Measurements from ENCODE around the gene TSC1.

Gene TSC1

GRCh38 chr9:132985489-132985888 is 41.1 kb upstream of the TSC1 start:
- no peak overlapping the region for H3K4me3 ChIP-seq (ENCODE audit: low read length)
- peaks cover 3% of the 10 kb centered on the region; the same call in 1 of the 2 replicates for H3K27me3 ChIP-seq (ENCODE audit: insufficient read depth, low read length)
- H3K36me3 ChIP-seq (ENCODE audit: insufficient read depth, low read depth, low read length): no peaks in the 10 kb centered on the region
- no peaks in the 10 kb centered on the region for H3K9me3 ChIP-seq (ENCODE audit: insufficient read depth, low read depth, low read length)
- no peak overlapping the region for H3K27ac ChIP-seq (ENCODE audit: low read length)
- no peaks in the 10 kb centered on the region for H3K4me1 ChIP-seq (ENCODE audit: insufficient read depth, low read length)
- H3K9ac ChIP-seq (ENCODE audit: low read depth, low read length): no peak overlapping the region

- no peaks in the 10 kb centered on the region for H3K4me1 ChIP-seq (ENCODE audit: insufficient read depth, low read length)
- H3K9me3 ChIP-seq (ENCODE audit: insufficient read depth, low read depth, low read length): no peaks in the 10 kb centered on the region
- no peak overlapping the region for H3K4me3 ChIP-seq (ENCODE audit: low read length)
- no peaks in the 10 kb centered on the region for H3K36me3 ChIP-seq (ENCODE audit: insufficient read depth, low read depth, low read length)
- peaks cover 7% of the 10 kb centered on the region for H3K27me3 ChIP-seq (ENCODE audit: insufficient read depth, low read length)
- H3K9ac ChIP-seq (ENCODE audit: low read depth, low read length): no peak overlapping the region
- H3K27ac ChIP-seq (ENCODE audit: low read length): no peak overlapping the region
Measured at GRCh38 chr9:132985071-132985350, 40.6 kb upstream of the TSC1 start.

DNA sequence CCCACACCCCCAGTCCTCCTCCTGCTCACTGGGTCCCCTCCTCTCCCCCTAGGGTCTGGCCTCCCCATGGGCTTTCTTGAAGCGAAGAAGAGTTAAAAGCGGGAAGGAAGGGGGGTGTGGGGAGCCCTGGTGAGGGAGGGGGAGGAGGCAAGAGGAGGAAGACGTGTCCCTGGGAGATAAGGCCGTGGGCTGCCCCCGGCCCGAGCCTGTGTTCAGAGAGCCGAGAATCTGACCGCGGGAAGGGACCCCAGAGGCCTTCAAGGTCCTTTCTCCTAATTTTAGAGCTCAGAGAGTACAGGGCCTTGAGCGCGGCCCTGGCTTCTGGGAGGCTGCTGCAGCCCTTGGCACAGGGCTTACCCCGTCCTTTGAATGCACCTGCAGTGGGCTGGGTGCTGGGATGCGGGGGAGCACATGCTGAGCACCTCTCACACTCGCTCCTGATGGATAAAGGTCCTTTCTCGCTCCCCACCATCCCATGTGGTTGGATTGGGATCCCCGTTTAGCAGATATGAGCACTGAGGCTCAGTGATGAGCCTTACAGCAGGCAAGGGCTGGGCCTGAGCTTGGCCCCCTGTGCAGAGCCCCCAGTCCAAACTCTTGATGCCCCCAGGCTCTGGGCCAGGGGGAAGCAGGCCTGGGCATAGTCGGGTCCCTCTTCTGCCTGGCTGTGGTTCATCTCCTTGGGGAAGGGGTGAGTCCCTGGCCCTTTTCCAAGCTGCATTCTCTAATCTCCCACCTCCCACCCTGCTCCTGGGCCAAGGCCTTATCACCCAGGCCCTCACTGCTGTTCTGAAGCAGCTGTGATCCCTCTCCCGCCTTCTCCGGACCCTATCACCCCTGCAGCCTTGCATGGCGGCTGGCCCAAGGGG is 40.0 kb upstream of the TSC1 start:
- no peak overlapping the region for H3K27ac ChIP-seq (ENCODE audit: low read length)
- H3K27me3 ChIP-seq (ENCODE audit: insufficient read depth, low read length): peaks cover 13% of the 10 kb centered on the region
- no peaks in the 10 kb centered on the region for H3K36me3 ChIP-seq (ENCODE audit: insufficient read depth, low read depth, low read length)
- no peaks in the 10 kb centered on the region for H3K4me1 ChIP-seq (ENCODE audit: insufficient read depth, low read length)
- H3K4me3 ChIP-seq (ENCODE audit: low read length): no peak overlapping the region
- H3K9me3 ChIP-seq (ENCODE audit: insufficient read depth, low read depth, low read length): no peaks in the 10 kb centered on the region
- no peak overlapping the region for H3K9ac ChIP-seq (ENCODE audit: low read depth, low read length)

GRCh38 chr9:132983491-132984201 is 39.2 kb upstream of the TSC1 start:
- H3K27me3 ChIP-seq (ENCODE audit: insufficient read depth, low read length): peaks cover 21% of the 10 kb centered on the region
- no peaks in the 10 kb centered on the region for H3K36me3 ChIP-seq (ENCODE audit: insufficient read depth, low read depth, low read length)
- H3K9ac ChIP-seq (ENCODE audit: low read depth, low read length): no peak overlapping the region
- no peak overlapping the region for H3K4me3 ChIP-seq (ENCODE audit: low read length)
- peaks cover 4% of the 10 kb centered on the region; the same call in 1 of the 2 replicates for H3K4me1 ChIP-seq (ENCODE audit: insufficient read depth, low read length)
- H3K9me3 ChIP-seq (ENCODE audit: insufficient read depth, low read depth, low read length): no peaks in the 10 kb centered on the region
- H3K27ac ChIP-seq (ENCODE audit: low read length): no peak overlapping the region

- Histone ChIP-seq H3K27me3 (ENCODE audit: insufficient read depth, low read length) (peaks cover 33% of the 10 kb centered on the region), H3K9ac (ENCODE audit: low read depth, low read length) (no peak overlapping the region), H3K4me3 (ENCODE audit: low read length) (no peak overlapping the region), H3K9me3 (ENCODE audit: insufficient read depth, low read depth, low read length) (no peaks in the 10 kb centered on the region), H3K27ac (ENCODE audit: low read length) (no peak overlapping the region), H3K36me3 (ENCODE audit: insufficient read depth, low read depth, low read length) (no peaks in the 10 kb centered on the region), H3K4me1 (ENCODE audit: insufficient read depth, low read length) (peaks cover 8% of the 10 kb centered on the region; the same call in 1 of the 2 replicates)
Measured at GRCh38 chr9:132982458-132982857, 38.0 kb upstream of the TSC1 start.

DNA sequence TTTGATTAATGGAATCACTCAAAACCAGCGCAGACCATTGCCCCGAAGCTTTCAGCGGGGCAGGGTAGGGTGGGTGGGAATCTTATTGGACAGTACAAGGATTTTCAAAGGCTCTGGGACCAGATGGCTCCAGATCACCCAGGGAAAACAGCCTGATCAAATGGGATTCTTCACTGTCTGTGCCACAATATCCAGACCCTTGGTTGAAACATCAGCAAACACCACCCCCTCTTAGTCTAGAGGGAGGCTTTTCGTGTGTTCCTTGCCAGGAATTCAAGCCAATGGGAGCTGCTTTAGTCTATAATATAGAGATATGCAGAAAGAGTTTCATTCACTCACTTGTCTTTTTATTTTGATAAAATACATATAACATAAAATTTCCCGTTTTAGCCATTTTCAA is 35.7 kb upstream of the TSC1 start:
- peaks cover 8% of the 10 kb centered on the region; the same call in 1 of the 2 replicates for H3K4me1 ChIP-seq (ENCODE audit: insufficient read depth, low read length)
- no peak overlapping the region for H3K27ac ChIP-seq (ENCODE audit: low read length)
- H3K36me3 ChIP-seq (ENCODE audit: insufficient read depth, low read depth, low read length): no peaks in the 10 kb centered on the region
- H3K9me3 ChIP-seq (ENCODE audit: insufficient read depth, low read depth, low read length): no peaks in the 10 kb centered on the region
- H3K4me3 ChIP-seq (ENCODE audit: low read length): no peak overlapping the region
- peaks cover 42% of the 10 kb centered on the region for H3K27me3 ChIP-seq (ENCODE audit: insufficient read depth, low read length)
- H3K9ac ChIP-seq (ENCODE audit: low read depth, low read length): no peak overlapping the region

- Histone ChIP-seq H3K9me3 (ENCODE audit: insufficient read depth, low read depth, low read length) (no peaks in the 10 kb centered on the region), H3K27ac (ENCODE audit: low read length) (no peak within 1 kb of the TSS), H3K4me1 (ENCODE audit: insufficient read depth, low read length) (peaks cover 8% of the 10 kb centered on the region; the same call in 1 of the 2 replicates), H3K36me3 (ENCODE audit: insufficient read depth, low read depth, low read length) (no peaks in the 10 kb centered on the region), H3K4me3 (ENCODE audit: low read length) (peak within 1 kb of the TSS; percentile 56; the same call in 1 of the 2 replicates), H3K27me3 (ENCODE audit: insufficient read depth, low read length) (peaks cover 54% of the 10 kb centered on the region), H3K9ac (ENCODE audit: low read depth, low read length) (no peak within 1 kb of the TSS)
Measured at GRCh38 chr9:132978451-132979131, 34.2 kb upstream of the TSC1 start, which contains the start of gene GFI1B. TSS of gene GFI1B (plus strand) at chr9:132978694. CDS start at chr9:132986679, 7,985 bp downstream.

DNA sequence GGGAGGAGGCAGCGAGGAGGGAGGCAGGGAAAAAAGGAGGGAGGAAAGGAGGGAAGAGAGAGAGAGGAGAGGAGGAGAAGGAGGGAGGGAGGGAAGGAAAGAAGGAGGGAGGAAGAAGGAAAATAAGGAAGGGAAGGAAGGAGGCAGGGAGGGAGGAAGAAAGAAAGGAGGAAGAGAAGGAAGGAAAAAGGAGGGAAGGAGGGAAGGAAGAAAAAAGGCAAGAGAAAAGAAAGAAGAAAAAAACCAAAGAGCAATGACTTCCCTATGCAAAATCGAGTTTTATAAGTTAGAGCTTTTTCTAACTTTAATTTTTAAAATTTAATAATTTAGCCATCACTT is 33.7 kb upstream of the TSC1 start:
- Histone ChIP-seq H3K9ac (ENCODE audit: low read depth, low read length) (no peak overlapping the region), H3K4me3 (ENCODE audit: low read length) (peak overlapping the region; percentile 50; the same call in 1 of the 2 replicates), H3K27me3 (ENCODE audit: insufficient read depth, low read length) (peaks cover 59% of the 10 kb centered on the region), H3K36me3 (ENCODE audit: insufficient read depth, low read depth, low read length) (no peaks in the 10 kb centered on the region), H3K4me1 (ENCODE audit: insufficient read depth, low read length) (peaks cover 8% of the 10 kb centered on the region; the same call in 1 of the 2 replicates), H3K27ac (ENCODE audit: low read length) (no peak overlapping the region), H3K9me3 (ENCODE audit: insufficient read depth, low read depth, low read length) (no peaks in the 10 kb centered on the region)

GRCh38 chr9:132976571-132976970 is 32.2 kb upstream of the TSC1 start:
- H3K4me3 ChIP-seq (ENCODE audit: low read length): no peak overlapping the region
- H3K27ac ChIP-seq (ENCODE audit: low read length): no peak overlapping the region

DNA sequence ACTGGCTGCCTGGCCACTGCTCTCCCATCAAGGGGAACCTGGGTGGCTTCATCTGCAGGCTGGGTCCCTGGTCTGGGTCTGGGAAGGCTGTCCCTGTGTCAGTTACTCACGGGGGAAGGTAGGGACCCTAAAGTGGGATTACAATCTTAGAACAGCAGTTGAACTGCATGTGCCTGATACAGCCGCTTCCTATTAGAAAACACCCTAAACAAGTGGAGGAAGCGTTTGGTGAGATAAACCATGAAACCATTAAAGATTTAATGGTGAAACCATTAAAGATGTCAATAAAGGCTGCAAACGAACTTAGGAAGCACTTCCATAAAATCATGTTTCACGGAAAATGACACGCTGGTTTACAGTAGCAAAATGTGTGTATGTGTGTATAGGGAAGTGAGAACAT is 31.5 kb upstream of the TSC1 start:
- no peak overlapping the region for H3K27ac ChIP-seq (ENCODE audit: low read length)
- H3K4me1 ChIP-seq (ENCODE audit: insufficient read depth, low read length): peaks cover 8% of the 10 kb centered on the region; the same call in 1 of the 2 replicates
- H3K4me3 ChIP-seq (ENCODE audit: low read length): no peak overlapping the region
- no peaks in the 10 kb centered on the region for H3K36me3 ChIP-seq (ENCODE audit: insufficient read depth, low read depth, low read length)
- H3K9ac ChIP-seq (ENCODE audit: low read depth, low read length): no peak overlapping the region
- peaks cover 64% of the 10 kb centered on the region for H3K27me3 ChIP-seq (ENCODE audit: insufficient read depth, low read length)
- no peaks in the 10 kb centered on the region for H3K9me3 ChIP-seq (ENCODE audit: insufficient read depth, low read depth, low read length)

More at GRCh38 chr9:132976571-132976970, 32.2 kb upstream of the TSC1 start:
- no peaks in the 10 kb centered on the region for H3K9me3 ChIP-seq (ENCODE audit: insufficient read depth, low read depth, low read length)
- no peak overlapping the region for H3K9ac ChIP-seq (ENCODE audit: low read depth, low read length)
- H3K27me3 ChIP-seq (ENCODE audit: insufficient read depth, low read length): peaks cover 64% of the 10 kb centered on the region
- no peaks in the 10 kb centered on the region for H3K36me3 ChIP-seq (ENCODE audit: insufficient read depth, low read depth, low read length)
- peaks cover 8% of the 10 kb centered on the region; the same call in 1 of the 2 replicates for H3K4me1 ChIP-seq (ENCODE audit: insufficient read depth, low read length)

GRCh38 chr9:132973713-132974112 is 29.3 kb upstream of the TSC1 start:
- Histone ChIP-seq H3K9me3 (ENCODE audit: insufficient read depth, low read depth, low read length) (no peaks in the 10 kb centered on the region), H3K9ac (ENCODE audit: low read depth, low read length) (no peak overlapping the region), H3K4me1 (ENCODE audit: insufficient read depth, low read length) (peaks cover 5% of the 10 kb centered on the region; the same call in 1 of the 2 replicates), H3K4me3 (ENCODE audit: low read length) (no peak overlapping the region), H3K27me3 (ENCODE audit: insufficient read depth, low read length) (peaks cover 44% of the 10 kb centered on the region), H3K36me3 (ENCODE audit: insufficient read depth, low read depth, low read length) (no peaks in the 10 kb centered on the region), H3K27ac (ENCODE audit: low read length) (no peak overlapping the region)
